ENCODE data around the gene NAA80. TPM values are rescaled to one million over a fixed set of nuclear protein-coding genes. Genes with fewer than 3 reads are reported as not detected.

The NAA80 gene
- total and polyA plus RNA-seq, 10 of the 15 experiments (the other 5 are each of a cell fraction or from before 2014, with no cell fraction given) = 0.48 to 12.7 (median 6.7) TPM

GRCh38 chr3:50270422-50271224 is 28.6 kb downstream of the NAA80 start:
- Histone ChIP-seq H3K79me2 (ENCODE audit: control insufficient read depth, insufficient read depth, low read length) (no peaks in the 10 kb centered on the region), H3K27me3 (replicated peaks in 1 of 2; ENCODE audit: control insufficient read depth in 2 of 2, insufficient read depth in 2 of 2, low read length in 1 of 2) (peaks cover 7 to 13% of the 10 kb centered on the region in 2 experiments; a peak in 3 of 4 replicates), H4K20me1 (ENCODE audit: control insufficient read depth, insufficient read depth) (no peaks in the 10 kb centered on the region), H3K27ac (ENCODE audit: control insufficient read depth, insufficient read depth) (no peak overlapping the region), H3K4me2 (ENCODE audit: control insufficient read depth, insufficient read depth) (no peak overlapping the region), H3K9me3 (replicated peaks; ENCODE audit: control insufficient read depth, insufficient read depth, low read length) (no peaks in the 10 kb centered on the region), H3K4me3 (no peak overlapping the region), H2AFZ (ENCODE audit: control insufficient read depth, low read depth, low read length) (no peak overlapping the region), H3K9ac (ENCODE audit: control insufficient read depth, insufficient read depth, low read length) (no peak overlapping the region), H3K36me3 (ENCODE audit: control insufficient read depth in 2 of 2, insufficient read depth in 2 of 2, low read length in 1 of 2) (no peaks in the 10 kb centered on the region), H3K4me1 (ENCODE audit: control insufficient read depth, insufficient read depth, low read length) (peaks cover 6% of the 10 kb centered on the region)
- ChIA-PET CTCF (interaction anchor here (1.0 to 3.1 kb wide), 8 partner anchors 10 to 150 kb away, joined by 3 to 24 read pairs (median 7); no protein-coding TSS in a partner anchor), SMC1A (ENCODE audit: uncharacterized antibody, unreplicated experiment) (interaction anchor here (0.8 to 1.3 kb wide), 2 partner anchors 24 to 78 kb away, joined by 4 to 5 read pairs; no protein-coding TSS in a partner anchor), POLR2A (no interaction called here), RAD21 (ENCODE audit: unreplicated experiment) (interaction anchor here (3.5 kb wide), 1 partner anchor 44 kb away, joined by 23 read pairs; no protein-coding TSS in a partner anchor)
- TF ChIP-seq BMI1 (IDR thresholded peaks at IDR 0.05; ENCODE audit: borderline replicate concordance) (no peak), IKZF2 (IDR thresholded peaks at IDR 0.05) (no peak), PRDM15 (CRISPR knock-in tag; IDR thresholded peaks at IDR 0.05) (no peak), CREM (IDR thresholded peaks at IDR 0.05; ENCODE audit: low read depth) (no peak), NR2C1 (IDR thresholded peaks at IDR 0.05) (no peak), ZNF274 (IDR thresholded peaks at IDR 0.05; ENCODE audit: insufficient read depth, insufficient read length) (no peak), WRNIP1 (IDR thresholded peaks at IDR 0.05; ENCODE audit: borderline replicate concordance, low read depth, low read length) (no peak), ZNF24 (IDR thresholded peaks at IDR 0.05) (no peak), ATF7 (IDR thresholded peaks at IDR 0.05; ENCODE audit: low read depth) (no peak), ZBED1 (IDR thresholded peaks at IDR 0.05; ENCODE audit: borderline replicate concordance) (no peak), E2F4 (IDR thresholded peaks at IDR 0.05; ENCODE audit: low read depth, low read length) (no peak), HDGF (IDR thresholded peaks at IDR 0.05) (no peak), RELB (IDR thresholded peaks at IDR 0.05; ENCODE audit: low read depth) (no peak), TARDBP (IDR thresholded peaks at IDR 0.05; ENCODE audit: borderline replicate concordance) (no peak), LARP7 (IDR thresholded peaks at IDR 0.05) (no peak), NFYB (IDR thresholded peaks at IDR 0.05; ENCODE audit: insufficient read depth, low read depth, low read length) (no peak), NFYA (IDR thresholded peaks at IDR 0.05; ENCODE audit: borderline replicate concordance, low read depth, low read length) (no peak), CBX5 (IDR thresholded peaks at IDR 0.05; ENCODE audit: low read depth) (no peak), CBX3 (IDR thresholded peaks at IDR 0.05; ENCODE audit: borderline replicate concordance, low read depth) (no peak), HDAC2 (IDR thresholded peaks at IDR 0.05) (no peak)
- in situ Hi-C loops (cut with MboI) (loop anchor here (5.0 kb wide), 2 partner anchors 73 to 148 kb away; no protein-coding TSS in a partner anchor), intact Hi-C loops (cut with micrococcal nuclease; ENCODE audit: unreplicated experiment) (no loop called here)
- 40% methylated on average over 19 of the region's 19 CpGs for WGBS (ENCODE audit: insufficient coverage, insufficient replicate concordance, low lambda C conversion rate, missing lambda C conversion rate)
- no TSS peak for BruUV-seq (replicated peaks)
- DNase-seq (ENCODE audit: low read depth, low spot score) = no peak
- ATAC-seq = no peak
- no peak for FAIRE-seq

Measured in GM12878 (cell line).